ENCODE measurements around the gene SYT15.
"Not testable (repeated sequence)": the region's sequence is repeated elsewhere in the genome, so short reads cannot be mapped to it uniquely, and the experiment has no call there.

SYT15 gene

DNA sequence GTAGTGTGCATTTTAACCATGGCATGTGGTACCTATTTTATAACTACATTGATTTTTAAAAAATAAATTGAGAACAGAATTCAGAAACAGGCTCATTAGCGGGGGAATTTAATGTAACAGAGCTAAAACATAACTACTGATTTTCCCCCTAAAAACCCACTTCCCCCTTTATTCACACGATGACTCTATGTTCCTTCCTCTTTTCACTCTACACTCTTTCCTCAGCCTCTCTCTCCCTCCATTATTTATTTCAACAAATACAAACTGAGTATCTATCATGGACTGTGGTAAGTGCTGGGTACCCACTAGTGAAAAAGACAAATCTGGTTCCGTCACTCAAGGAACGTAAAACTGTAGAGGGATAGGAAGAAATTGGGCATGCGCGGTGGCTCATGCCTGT lies 36.6 kb downstream of the SYT15 start:
- H2AFZ ChIP-seq (ENCODE audit: low read depth, low read length); H3K4me1 ChIP-seq (ENCODE audit: insufficient read depth, low read length); H3K27me3 ChIP-seq (ENCODE audit: insufficient read depth, low read length); H3K9me3 ChIP-seq (ENCODE audit: low read length); H3K36me3 ChIP-seq (ENCODE audit: insufficient read depth, low read length); H3K4me3 ChIP-seq (ENCODE audit: low read length): not testable (repeated sequence)

DNA sequence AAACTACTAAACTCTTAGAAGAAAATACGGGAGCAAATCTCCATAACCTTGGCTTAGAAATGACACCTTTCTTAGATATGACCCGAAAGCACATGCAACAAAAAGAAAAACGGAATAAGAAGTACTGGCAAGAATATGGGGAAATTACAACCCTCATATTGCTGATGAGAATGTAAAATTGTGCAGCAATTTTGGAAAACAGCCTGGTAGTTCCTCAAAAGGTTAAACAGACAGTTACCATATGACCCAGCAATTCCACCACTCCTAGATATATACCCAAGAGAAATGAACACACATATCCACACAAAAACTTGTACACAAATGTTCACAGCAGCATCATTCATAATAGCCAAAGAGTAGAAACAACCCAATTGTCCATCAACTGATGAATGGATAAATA lies 37.3 kb downstream of the SYT15 start:
- not testable (repeated sequence) for H3K4me1 ChIP-seq (ENCODE audit: insufficient read depth, low read length); H2AFZ ChIP-seq (ENCODE audit: low read depth, low read length)

DNA sequence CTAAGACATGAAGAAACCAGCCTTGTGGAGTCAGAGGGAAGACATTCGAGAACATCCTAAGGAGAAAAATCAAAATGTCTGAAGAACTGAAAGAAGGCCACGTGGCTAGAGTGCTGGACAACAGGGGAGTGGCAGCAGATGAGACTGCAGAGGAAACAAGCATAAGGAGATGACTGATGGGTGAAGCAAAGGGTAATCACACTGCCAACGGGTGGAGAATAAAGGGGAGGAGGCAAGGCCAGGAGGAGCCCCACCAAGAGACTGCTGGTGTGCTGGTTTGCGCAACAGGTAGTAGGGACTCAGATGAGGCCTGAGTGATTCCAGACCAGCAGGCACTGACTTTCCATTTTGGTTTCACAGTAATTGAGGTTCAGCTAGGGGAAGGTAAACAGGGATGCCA lies 38.2 kb downstream of the SYT15 start:
- H3K36me3 ChIP-seq (ENCODE audit: insufficient read depth, low read length); H3K4me1 ChIP-seq (ENCODE audit: insufficient read depth, low read length); H2AFZ ChIP-seq (ENCODE audit: low read depth, low read length); H3K4me3 ChIP-seq (ENCODE audit: low read length); H3K9me3 ChIP-seq (ENCODE audit: low read length); H3K27me3 ChIP-seq (ENCODE audit: insufficient read depth, low read length): not testable (repeated sequence)

More for the DNA sequence above, 37.3 kb downstream of the SYT15 start:
- not testable (repeated sequence) for H3K9me3 ChIP-seq (ENCODE audit: low read length); H3K27me3 ChIP-seq (ENCODE audit: insufficient read depth, low read length); H3K4me3 ChIP-seq (ENCODE audit: low read length); H3K36me3 ChIP-seq (ENCODE audit: insufficient read depth, low read length)

DNA sequence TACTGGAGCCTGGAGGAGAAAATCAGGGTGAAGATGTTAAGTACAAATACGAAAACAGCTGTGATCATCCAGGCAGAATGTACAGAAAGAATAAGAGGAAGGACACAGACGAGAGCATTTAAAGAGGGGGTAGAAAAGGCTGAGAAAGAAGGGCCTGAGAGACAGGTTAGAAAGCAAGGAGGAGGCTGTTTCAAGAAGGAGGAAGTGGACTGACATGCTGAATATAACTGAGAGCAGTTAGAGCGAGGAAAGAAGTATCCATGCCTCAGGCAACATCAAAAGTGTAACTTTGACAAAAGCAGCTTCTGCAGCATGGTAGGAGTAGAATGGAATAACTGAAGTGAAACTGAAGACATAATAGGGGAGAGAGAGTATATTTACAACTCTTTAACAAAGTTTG lies 39.0 kb downstream of the SYT15 start:
- not testable (repeated sequence) for H2AFZ ChIP-seq (ENCODE audit: low read depth, low read length); H3K4me3 ChIP-seq (ENCODE audit: low read length); H3K36me3 ChIP-seq (ENCODE audit: insufficient read depth, low read length); H3K4me1 ChIP-seq (ENCODE audit: insufficient read depth, low read length); H3K27me3 ChIP-seq (ENCODE audit: insufficient read depth, low read length); H3K9me3 ChIP-seq (ENCODE audit: low read length)

DNA sequence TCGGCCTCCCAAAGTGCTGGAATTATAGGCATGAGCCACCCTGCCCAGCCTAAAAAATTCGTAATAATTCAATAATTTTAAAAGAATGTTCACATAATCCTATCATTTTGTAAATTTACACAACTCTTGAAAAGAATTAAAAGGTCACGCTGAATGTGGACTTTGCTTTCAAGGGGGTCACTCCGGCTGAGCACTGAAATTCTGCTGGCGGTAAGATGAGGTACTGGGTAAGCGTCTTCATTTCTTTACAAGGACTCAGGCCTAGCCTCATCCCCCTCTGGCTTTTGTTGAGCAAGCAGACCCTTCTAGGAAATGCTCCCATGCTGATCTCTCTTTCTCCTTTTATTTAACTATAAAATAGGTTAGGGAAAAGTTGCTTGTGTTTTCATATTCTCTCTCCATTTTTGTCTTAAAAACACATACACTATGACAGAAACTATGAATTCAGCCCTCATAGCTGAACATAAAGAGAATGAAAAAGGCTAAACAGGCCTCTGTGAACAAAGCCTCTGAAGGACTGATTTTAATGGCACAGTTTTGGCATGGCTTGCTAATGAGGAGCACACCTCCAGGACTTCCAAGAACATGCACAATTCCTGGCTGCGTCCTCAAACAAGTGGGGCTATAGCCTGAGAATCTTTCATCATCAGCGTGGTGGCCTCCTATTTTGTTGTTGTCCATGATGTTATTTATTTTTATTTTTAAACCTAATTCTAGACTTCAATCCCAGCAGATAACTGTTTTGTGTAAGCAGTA lies 45.1 kb downstream of the SYT15 start:
- H3K9me3 ChIP-seq (ENCODE audit: low read length); H3K4me3 ChIP-seq (ENCODE audit: low read length); H3K27me3 ChIP-seq (ENCODE audit: insufficient read depth, low read length); H3K36me3 ChIP-seq (ENCODE audit: insufficient read depth, low read length); H3K4me1 ChIP-seq (ENCODE audit: insufficient read depth, low read length); H2AFZ ChIP-seq (ENCODE audit: low read depth, low read length): not testable (repeated sequence)

DNA sequence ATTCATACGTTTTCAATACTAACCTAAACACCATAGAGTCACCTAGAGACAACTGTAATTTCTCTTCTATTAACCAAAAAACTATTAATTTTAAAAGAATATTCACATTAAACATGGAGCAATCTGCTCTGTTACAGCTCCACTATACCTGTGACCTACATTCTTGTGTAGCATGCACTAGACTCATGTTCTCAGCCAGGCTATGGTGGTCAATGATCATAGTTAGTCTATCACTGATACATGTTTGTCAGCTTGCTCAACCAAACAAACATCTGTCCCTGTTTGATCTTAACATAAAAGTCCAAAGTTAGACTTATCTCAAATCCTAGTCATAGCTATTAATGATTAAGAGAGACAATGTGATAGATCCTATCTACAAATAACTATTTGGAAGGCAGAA lies 50.9 kb downstream of the SYT15 start:
- not testable (repeated sequence) for H3K27me3 ChIP-seq (ENCODE audit: insufficient read depth, low read length); H3K4me1 ChIP-seq (ENCODE audit: insufficient read depth, low read length); H3K4me3 ChIP-seq (ENCODE audit: low read length); H3K36me3 ChIP-seq (ENCODE audit: insufficient read depth, low read length); H3K9me3 ChIP-seq (ENCODE audit: low read length); H2AFZ ChIP-seq (ENCODE audit: low read depth, low read length)

DNA sequence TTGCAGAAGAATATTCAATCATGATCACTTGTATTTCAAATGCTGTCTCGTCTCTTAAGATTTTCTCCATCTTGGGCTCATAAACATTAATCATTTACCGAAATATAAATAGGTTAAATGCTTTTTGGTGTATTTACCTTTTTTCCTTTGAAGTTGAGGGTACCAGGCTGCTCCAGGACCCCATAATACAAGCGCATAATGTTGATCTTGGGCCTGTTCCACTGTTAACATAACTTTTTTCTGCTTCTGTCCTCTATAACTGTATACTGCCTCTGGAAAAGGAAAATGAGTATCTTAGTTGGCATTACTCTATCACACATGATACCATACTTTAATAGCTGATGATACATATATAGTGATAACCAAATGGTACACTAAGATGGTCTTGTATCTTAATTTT lies 51.9 kb downstream of the SYT15 start:
- H2AFZ ChIP-seq (ENCODE audit: low read depth, low read length); H3K4me1 ChIP-seq (ENCODE audit: insufficient read depth, low read length); H3K36me3 ChIP-seq (ENCODE audit: insufficient read depth, low read length); H3K27me3 ChIP-seq (ENCODE audit: insufficient read depth, low read length); H3K9me3 ChIP-seq (ENCODE audit: low read length); H3K4me3 ChIP-seq (ENCODE audit: low read length): not testable (repeated sequence)

DNA sequence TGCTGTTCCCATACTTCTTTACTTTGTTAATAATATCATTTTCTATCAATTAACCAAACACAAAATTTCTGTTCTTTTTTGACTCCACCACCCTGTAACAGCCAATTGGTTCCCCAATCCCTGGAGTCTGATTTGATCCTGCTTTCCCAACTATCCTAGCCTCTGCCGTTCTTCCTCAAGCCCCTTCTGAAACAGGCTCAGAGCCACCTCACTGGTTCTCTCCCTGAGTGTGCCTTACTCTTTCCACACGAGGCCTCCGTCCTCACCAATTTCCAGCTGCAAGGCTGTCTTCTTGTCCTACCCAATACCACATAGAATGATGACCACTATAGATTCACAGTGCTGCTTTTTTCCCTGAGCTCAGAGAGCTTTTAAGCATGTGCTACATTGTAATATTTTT lies 52.8 kb downstream of the SYT15 start:
- H3K4me1 ChIP-seq (ENCODE audit: insufficient read depth, low read length); H2AFZ ChIP-seq (ENCODE audit: low read depth, low read length); H3K9me3 ChIP-seq (ENCODE audit: low read length); H3K4me3 ChIP-seq (ENCODE audit: low read length); H3K27me3 ChIP-seq (ENCODE audit: insufficient read depth, low read length); H3K36me3 ChIP-seq (ENCODE audit: insufficient read depth, low read length): not testable (repeated sequence)

DNA sequence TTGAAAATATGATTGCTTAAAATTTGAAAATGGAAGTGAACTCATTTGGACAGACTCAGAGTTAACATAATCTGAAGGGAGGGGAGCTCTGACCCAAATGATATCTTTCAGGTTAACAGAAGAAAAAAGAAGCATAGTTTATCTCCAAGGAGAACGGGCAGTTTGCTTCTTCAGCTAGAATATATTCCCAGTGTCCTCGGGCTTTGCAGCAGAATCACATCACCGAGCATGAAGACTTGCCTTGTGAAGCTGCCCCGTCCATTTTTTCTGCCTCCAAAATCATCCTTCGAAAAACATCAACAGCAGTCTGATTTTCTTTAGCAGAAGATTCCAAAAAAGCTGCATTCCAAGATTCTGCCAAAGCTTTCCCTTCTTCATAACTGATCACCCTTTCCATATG lies 55.8 kb downstream of the SYT15 start:
- H3K4me1 ChIP-seq (ENCODE audit: insufficient read depth, low read length); H3K36me3 ChIP-seq (ENCODE audit: insufficient read depth, low read length); H3K9me3 ChIP-seq (ENCODE audit: low read length); H3K27me3 ChIP-seq (ENCODE audit: insufficient read depth, low read length); H2AFZ ChIP-seq (ENCODE audit: low read depth, low read length): not testable (repeated sequence)
- H3K4me3 ChIP-seq (ENCODE audit: low read length) = peak overlapping the region; percentile 32

DNA sequence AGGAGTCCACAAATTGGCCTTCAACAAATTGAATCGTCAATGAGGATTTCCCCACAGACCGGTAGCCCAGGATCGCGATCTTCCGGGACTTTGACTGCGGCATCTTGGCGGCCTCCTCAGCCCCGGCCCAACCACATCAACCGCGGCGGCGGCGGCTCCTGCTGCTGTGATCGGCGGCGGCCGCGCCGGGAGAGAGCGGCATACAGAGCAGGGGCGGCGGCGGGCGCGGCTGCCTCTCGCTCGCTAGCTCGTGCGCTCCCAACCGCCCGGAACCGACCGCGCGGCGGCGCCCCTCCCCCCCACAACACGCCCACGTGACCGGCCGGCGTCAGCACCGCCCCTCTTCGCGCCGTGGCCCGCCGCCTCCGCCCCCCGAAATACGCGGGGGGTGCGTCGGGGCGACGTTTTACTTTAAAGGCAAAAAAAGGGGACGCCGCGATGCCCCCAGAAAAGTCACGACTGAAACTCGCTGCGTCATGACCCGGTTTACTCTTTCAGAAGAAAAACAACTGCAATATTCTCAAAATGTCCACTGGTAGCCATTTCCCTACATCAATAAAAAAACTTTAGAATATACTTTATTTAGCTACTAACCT lies 56.5 kb downstream of the SYT15 start:
- H2AFZ ChIP-seq (ENCODE audit: low read depth, low read length); H3K36me3 ChIP-seq (ENCODE audit: insufficient read depth, low read length); H3K4me1 ChIP-seq (ENCODE audit: insufficient read depth, low read length); H3K27me3 ChIP-seq (ENCODE audit: insufficient read depth, low read length); H3K9me3 ChIP-seq (ENCODE audit: low read length): not testable (repeated sequence)
- peak overlapping the region; percentile 34 for H3K4me3 ChIP-seq (ENCODE audit: low read length)

DNA sequence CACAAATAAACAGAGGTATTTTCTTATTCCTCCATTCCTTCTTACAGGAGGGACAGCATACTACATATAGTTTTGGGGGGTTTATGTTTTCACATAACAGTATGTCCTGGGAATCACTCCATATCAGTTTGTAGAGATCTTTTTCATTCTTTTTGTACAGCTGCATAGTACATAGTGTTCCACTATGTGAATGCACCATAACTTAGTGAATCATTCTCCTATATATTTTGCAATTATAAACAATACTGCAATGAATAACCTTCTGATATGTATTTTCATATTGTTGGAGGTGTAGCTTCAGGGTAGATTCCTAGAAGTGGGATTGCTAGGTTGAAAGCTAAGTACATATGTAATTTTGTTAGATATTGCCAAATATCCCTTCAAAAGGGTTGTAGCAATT lies 61.1 kb downstream of the SYT15 start:
- H3K4me3 ChIP-seq (ENCODE audit: low read length); H2AFZ ChIP-seq (ENCODE audit: low read depth, low read length); H3K36me3 ChIP-seq (ENCODE audit: insufficient read depth, low read length); H3K4me1 ChIP-seq (ENCODE audit: insufficient read depth, low read length); H3K27me3 ChIP-seq (ENCODE audit: insufficient read depth, low read length); H3K9me3 ChIP-seq (ENCODE audit: low read length): not testable (repeated sequence)

Data from neuron (in vitro differentiated cells).